Activated CD8-positive, alpha-beta memory T cell treated with anti-CD3 and anti-CD28 coated beads, Interleukin-2, amount 50 U/mL, for 48 hours (primary cell): ENCODE measurements around the gene FN1.

Experiments
- DNase-seq: peaks from one replicate; pipeline ENCODE4 v3.0.0-alpha.2; 2020

FN1 gene

GRCh38 chr2:215441560-215442400 is 5.9 kb upstream of the FN1 start:
- no peak for DNase-seq

GRCh38 chr2:215439980-215440512 is 4.2 kb upstream of the FN1 start:
- DNase-seq, result no peak

- no peak for DNase-seq
These were observed 3.5 kb upstream of the FN1 start for GRCh38 chr2:215439404-215439803.

- DNase-seq, result no peak
These were observed 1.7 kb upstream of the FN1 start for GRCh38 chr2:215437614-215438013.

GRCh38 chr2:215436705-215437565 is 1.1 kb upstream of the FN1 start:
- no peak for DNase-seq

- peak; percentile 56 for DNase-seq
These were observed 493 bp downstream of the FN1 start for GRCh38 chr2:215435280-215435869.

- DNase-seq, result no peak
These were observed 1.2 kb downstream of the FN1 start for GRCh38 chr2:215434447-215435279.

GRCh38 chr2:215432759-215433594 is 2.9 kb downstream of the FN1 start:
- DNase-seq, result no peak

- DNase-seq, result no peak
These were observed 3.8 kb downstream of the FN1 start for GRCh38 chr2:215431778-215432758.

- no peak for DNase-seq
These were observed 4.6 kb downstream of the FN1 start for GRCh38 chr2:215431290-215431689.

GRCh38 chr2:215430528-215431187 is 5.2 kb downstream of the FN1 start:
- DNase-seq, result no peak

- no peak for DNase-seq
These were observed 6.4 kb downstream of the FN1 start for GRCh38 chr2:215429424-215429823.

- no peak for DNase-seq
These were observed 7.6 kb downstream of the FN1 start for GRCh38 chr2:215428060-215428910.

GRCh38 chr2:215427585-215427984 is 8.3 kb downstream of the FN1 start:
- DNase-seq, result no peak

- DNase-seq, result no peak
These were observed 10.7 kb downstream of the FN1 start for GRCh38 chr2:215425021-215425782.

- no peak for DNase-seq
These were observed 11.8 kb downstream of the FN1 start for GRCh38 chr2:215423928-215424540.

- DNase-seq, result no peak
These were observed 12.6 kb downstream of the FN1 start for GRCh38 chr2:215423234-215423633.
